SH-SY5Y (cell line): ENCODE results near the gene AMDHD2.

Source experiments
- GATA2 ChIP-seq: IDR thresholded peaks from 2 replicates; pipeline ENCODE4 v1.6.1; 2011; ENCODE audit warnings: mild to moderate bottlenecking, low read depth, low read length
- GATA3 ChIP-seq: IDR thresholded peaks from 2 replicates; pipeline ENCODE4 v1.6.1; 2011; ENCODE audit warnings: low read depth, mild to moderate bottlenecking, low read length, moderate library complexity

The AMDHD2 gene

DNA sequence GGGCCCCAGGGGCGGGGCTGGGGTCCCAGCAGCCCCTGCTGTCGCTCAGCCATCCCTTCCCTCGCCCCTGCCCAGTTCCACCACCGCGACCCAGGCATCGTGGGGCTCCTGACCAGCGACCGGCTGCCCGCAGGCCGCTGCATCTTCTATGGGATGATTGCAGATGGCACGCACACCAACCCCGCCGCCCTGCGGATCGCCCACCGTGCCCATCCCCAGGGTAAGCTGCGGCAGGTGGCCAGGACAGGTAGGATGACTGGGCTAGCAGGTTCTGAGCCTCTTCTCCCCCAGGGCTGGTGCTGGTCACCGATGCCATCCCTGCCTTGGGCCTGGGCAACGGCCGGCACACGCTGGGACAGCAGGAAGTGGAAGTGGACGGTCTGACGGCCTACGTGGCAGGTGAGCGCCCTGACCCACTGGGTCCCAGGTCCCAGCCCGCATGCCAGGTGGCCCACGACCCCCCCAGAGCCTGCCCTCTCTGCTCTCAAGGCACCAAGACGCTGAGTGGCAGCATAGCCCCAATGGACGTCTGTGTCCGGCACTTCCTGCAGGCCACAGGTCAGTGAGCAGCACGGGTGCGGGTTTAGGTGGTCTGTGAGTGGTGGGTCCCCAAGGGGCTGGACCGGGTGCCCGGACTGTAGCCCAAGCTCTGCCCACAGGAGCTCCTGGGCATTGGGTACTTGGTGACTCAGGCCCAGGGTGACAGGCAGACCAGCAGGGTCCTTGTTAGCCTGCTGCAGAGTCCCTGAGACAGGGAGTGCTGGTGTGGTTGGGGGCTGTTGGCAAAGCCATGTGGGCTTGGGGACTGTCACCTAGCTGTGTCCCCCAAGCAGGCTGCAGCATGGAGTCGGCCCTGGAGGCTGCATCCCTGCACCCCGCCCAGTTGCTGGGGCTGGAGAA lies 8.2 kb downstream of the AMDHD2 start:
- TF ChIP-seq GATA3: no peak
- no peak for TF ChIP-seq GATA2

DNA sequence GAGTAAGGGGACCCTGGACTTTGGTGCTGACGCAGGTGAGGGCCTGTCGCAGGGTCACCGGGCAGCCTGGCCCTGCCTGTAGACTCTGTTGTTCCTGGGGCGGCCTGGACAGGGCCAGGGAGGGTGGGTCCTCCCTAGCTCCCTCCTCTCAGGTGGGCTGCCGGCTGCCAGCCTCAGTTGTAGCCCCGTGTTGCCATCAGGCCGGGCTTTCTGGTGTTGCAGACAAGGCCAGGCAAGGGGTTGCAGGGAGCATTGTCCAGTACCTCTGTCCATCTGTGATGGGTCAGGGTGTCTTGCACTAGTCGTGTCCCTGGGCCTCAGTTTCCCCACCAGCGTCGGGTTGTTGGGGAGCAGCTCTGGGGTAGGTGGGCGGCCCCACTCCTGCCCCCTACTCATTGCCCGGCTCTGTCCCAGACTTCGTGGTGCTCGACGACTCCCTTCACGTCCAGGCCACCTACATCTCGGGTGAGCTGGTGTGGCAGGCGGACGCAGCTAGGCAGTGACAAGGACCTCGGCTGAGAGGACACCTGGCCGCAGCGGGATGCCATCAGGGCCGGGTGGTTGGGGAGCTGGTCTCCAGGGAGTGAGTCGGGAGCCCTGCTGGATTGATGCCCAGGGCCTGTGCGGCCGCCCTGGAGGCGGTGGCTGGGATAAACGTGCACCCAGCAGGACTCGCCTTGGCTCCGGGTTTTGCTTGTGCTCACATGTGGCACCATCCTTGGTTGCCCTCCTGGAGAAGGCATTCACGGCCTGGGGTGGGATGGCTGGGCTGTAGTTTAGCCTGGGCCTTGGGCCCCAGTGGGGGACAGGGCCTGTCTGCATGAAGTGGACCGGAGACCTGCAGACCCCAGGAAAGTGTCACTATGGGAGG lies 9.1 kb downstream of the AMDHD2 start:
- TF ChIP-seq GATA3: no peak
- TF ChIP-seq GATA2: no peak

DNA sequence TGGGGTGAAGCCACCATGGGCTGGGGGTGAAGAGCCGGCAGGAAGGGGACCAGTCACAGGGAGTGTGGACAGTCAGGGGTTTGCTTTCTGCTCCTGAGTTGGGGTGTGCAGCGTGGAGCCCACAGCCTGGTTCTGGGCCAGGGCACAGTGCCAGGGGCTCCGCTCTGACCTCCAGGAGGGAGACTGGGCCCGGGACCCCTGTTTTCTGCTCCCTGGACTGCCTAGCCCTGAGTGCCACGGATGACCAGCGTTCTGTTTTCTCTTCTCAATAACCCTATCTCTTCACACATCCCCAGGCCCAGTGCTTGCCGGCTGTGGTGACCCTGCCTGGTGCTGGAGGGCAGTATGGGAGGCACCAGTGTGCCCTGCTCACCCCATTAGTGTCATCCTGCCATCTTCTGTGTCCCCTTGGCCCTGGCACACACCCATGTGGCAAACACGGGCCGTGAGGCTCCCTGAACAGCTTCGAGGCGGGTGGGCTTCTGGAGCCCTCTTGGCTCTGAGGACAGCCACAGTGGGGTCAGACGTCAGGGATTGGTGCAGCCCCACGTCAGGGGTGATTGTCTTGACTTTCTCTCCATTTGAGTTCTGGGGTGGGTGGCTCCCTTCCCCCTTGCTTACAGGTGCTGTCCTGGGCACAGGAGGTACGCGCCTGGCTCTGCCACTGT lies 9.9 kb downstream of the AMDHD2 start:
- no peak for TF ChIP-seq GATA3
- TF ChIP-seq GATA2: no peak

DNA sequence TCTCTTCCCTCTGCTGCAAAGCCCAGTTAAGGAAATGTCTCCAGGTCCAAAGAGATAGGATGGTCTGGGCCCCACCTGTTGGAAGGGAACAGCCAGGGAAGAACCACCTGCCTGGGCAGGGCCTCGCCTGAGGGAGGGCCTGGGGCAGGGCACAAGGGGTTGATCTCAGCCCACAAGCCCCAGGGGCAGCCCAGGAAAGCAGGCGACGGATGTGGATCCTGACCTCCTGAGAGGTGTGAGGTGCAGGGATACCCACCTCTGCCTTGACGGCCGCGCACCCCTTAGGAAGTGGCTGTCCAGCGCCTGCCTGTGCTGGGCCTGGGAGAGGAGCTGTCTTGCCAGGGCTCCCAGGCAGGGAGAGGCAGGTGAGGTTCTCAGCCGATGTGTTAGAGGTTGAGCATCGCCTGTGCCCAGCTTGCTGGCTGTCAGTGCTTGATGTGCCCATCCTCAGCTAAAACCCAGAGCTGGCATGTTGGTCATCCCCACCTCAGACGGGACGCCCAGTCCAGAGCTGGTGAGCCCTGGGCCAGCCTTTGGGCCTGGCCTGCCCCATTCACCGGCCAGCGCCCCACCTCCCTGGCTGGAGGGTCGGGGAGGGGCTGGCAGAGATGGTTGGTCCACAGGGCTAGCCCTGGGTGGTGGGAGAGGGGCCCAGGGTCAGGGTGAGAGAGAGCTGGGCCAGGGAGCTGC lies 10.6 kb downstream of the AMDHD2 start:
- TF ChIP-seq GATA3 (no peak), GATA2 (no peak)

DNA sequence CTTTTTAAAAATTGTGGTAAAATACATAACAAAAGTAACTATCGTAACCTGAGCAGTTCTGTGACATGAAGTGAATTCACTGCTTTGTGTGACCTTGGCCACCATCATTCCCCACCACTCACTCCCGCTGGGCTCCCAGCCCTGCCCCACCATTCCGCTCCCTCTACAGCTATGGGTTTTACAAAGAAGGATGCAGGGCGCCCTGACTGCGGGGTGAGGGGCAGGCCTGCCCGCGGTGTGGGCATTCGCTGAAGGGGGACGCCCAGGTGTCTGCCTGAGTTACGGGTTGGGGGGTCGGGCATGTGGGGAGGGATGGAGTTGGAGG lies 11.2 kb downstream of the AMDHD2 start, which contains the start of gene CEMP1:
Gene CEMP1, minus strand, starts transcription at position 38 of the 325 bp plus-strand sequence. CDS start 335 bp downstream, outside the sequence.
- no peak for TF ChIP-seq GATA2
- TF ChIP-seq GATA3: no peak

DNA sequence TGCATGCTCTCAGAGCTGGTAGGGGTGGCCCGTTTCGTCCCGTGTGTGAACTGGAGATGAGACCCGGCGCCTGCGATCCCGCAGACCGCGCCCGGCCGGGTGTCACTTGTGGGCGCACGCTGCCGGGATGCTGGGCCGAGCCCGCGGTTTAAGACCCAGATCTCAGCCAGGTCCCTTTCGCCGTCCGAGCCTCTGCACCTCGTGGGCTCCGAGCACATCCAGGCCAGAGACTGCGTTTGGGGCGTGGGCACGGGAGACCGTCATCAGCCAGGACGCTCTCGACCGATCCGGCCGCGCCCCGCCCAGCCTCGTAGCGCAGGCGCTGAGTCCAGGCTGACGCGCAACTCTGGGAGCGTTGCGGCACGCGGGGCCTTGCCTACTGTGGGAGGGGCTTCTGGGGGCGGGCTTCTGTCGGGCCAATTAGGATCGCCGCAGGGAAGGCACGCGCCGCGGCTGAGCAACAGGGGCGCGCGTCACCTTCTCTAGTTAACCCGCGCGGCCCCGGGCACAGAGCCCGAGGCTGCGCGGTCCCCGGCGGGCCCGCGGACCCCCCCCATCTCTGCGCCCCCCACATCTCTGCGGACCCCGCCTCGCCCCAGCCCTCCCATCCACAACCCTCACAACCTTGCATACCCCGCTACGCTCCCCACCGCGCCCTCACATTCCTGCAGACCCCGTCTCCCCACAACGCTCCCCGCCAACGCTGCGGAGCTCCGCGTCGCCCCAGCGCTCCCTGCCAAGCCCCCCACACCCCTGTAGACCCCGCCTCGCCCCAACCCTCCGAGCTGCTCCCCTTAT lies 11.7 kb downstream of the AMDHD2 start:
- no peak for TF ChIP-seq GATA2
- TF ChIP-seq GATA3: no peak

DNA sequence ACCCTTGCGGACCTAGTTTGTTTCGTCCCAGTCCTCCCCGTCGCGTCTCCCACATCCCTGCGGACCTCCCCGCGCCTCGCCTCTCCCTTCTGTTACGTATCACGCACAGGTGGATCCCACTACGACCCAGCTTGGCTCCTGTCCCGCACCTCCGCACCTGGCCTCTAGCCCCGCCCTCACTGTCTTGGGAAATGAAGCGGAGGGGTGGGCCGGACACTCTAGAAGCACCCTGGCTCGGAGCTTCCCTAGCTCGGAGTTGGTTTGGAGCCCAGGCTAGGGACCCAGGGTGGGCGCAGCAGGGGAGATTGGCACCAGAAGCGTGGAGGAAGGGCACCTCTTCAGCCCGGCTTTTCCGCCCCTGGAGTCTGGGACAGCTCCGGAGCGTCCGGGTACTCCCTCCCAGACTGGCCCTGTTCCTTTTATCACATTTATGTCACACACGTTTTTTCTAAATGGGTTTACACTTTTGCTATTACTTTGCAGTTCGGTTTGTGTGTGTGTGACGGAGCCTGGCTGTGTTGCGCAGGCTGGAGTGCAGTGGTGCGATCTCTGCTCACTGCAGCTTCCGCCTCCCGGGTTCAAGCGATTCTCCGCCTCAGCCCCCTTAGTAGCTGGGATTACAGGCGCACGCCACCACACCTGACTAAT lies 12.4 kb downstream of the AMDHD2 start:
- TF ChIP-seq GATA2: no peak
- no peak for TF ChIP-seq GATA3

DNA sequence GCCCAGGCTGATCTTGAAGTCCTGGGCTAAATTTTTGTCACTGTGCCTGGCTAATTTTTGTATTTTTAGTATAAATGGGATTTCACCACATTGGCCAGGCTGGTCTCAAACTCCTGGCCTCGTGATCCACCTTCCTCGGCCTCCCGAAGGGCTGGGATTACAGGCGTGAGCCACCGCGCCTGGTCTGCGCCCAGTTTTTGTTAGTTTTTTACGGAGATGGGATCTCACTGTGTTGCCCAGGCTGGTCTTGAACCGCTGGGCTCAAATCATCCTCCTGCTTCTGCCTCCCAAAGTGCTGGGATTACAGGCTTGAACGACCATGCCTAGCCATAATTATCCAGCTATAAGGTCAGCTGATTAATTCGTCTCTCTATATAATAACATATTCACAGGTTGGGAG lies 13.7 kb downstream of the AMDHD2 start:
- TF ChIP-seq GATA3 (no peak), GATA2 (no peak)

DNA sequence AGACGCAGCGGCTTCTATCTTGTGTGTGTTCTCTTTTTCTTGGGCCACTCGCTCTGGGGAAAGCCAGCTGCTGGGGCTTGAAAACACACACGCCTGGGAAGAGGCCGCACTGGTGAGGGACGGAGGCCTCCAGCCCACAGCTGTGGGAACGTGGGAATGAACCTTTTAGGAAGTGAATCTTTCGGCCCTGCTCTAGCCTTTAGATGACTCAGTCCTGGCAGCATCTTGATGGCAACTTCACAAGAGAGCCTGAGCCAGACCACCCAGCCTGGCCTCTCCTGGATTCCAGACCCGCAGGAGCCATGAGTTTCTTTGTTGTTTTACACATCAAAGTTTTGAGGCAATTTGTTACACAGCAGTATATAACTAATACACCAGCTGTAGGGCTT lies 15.4 kb downstream of the AMDHD2 start:
- no peak for TF ChIP-seq GATA2
- TF ChIP-seq GATA3: no peak

DNA sequence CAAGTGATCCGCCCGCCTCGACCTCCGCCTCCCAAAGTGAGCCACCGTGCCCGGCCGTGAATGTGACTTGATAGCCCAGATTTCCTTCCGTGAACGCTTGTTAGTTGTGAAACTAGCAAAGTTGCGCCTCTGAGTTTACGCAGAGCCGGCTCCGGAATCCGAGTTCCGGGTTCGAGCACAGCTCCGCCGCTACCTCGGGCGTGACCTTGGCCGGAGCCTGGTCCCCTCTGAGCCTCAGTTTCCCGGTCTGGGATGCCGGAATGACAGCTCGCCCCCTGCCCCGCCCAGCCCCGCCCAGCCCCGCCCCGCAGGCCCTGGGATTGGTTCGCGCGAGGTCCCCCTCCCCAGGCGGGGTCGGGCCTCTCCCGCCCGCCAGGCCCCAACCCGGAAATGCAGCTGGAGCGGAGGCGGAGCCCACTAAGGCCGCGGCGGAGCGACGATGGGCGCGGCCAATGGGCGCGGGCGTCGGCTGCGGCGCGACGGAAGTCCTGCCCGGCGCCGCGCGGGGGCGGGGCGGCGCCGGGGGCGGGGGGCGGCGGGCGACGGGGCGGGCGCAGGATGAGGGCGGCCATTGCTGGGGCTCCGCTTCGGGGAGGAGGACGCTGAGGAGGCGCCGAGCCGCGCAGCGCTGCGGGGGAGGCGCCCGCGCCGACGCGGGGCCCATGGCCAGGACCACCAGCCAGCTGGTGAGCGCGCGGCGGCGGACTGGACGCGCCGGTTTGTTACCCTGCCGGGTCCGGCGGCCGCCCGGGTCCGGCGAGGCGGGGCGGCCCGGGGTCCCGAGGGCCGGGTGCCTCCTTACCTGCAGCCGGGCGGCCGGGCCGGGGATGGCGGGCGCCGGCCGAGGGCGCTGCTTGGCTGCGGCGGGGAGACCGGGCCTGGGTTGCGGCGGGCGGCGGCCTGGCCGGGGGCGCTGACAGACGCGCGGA lies 17.5 kb downstream of the AMDHD2 start, which contains the start of gene PDPK1:
Gene PDPK1, plus strand, starts transcription at position 571 of the 929 bp plus-strand sequence. Its CDS starts 92 bp downstream, at position 663.
- no peak for TF ChIP-seq GATA3
- TF ChIP-seq GATA2: no peak
